WTC11 (cell line): ENCODE results near the gene CYP21A2. TPM values are rescaled to one million over a fixed set of nuclear protein-coding genes. Genes with fewer than 3 reads are reported as not detected.

Source experiments
- ATAC-seq: fragments of 200-7000 bp; cut with Tn5 transposase; 2 replicates; pipeline ENCODE4 v1.10.0; 2021; ENCODE audit warnings: mild to moderate bottlenecking, moderate library complexity
- CTCF ChIA-PET: fragments of 300-600 bp; sonication (Branson Sonifier 250); formaldehyde crosslinking; loops from one replicate; lab custom pipeline; 2021; ENCODE audit warnings: antibody characterized with exemption; lab: Charles Lee
- POLR2A ChIA-PET: fragments of 350-600 bp; sonication (Branson Sonifier 250); formaldehyde crosslinking; loops from one replicate; lab custom pipeline; 2021; ENCODE audit warnings: antibody characterized with exemption; lab: Charles Lee
- DNase-seq: peaks from one replicate; pipeline ENCODE4 v3.0.0; 2021; ENCODE audit warnings: low spot score
- H3K27ac Mint-ChIP-seq: 2 replicates; pipeline ENCODE4 v1.8.0; 2021; ENCODE audit warnings: mixed read lengths
- H3K27me3 Mint-ChIP-seq: 2 replicates; pipeline ENCODE4 v1.8.0; 2021; ENCODE audit warnings: low read depth, mild to moderate bottlenecking, moderate library complexity, mixed read lengths
- H3K36me3 Mint-ChIP-seq: 2 replicates; pipeline ENCODE4 v1.8.0; 2021; ENCODE audit warnings: mixed read lengths
- H3K4me1 Mint-ChIP-seq: 2 replicates; pipeline ENCODE4 v1.8.0; 2022; ENCODE audit warnings: mixed read lengths
- H3K4me3 Mint-ChIP-seq: 2 replicates; pipeline ENCODE4 v1.8.0; 2021; ENCODE audit warnings: mild to moderate bottlenecking, moderate library complexity, mixed read lengths
- H3K9me3 Mint-ChIP-seq: 2 replicates; pipeline ENCODE4 v1.8.0; 2021; ENCODE audit warnings: mixed read lengths
- ATF1 ChIP-seq: sonication (generic); formaldehyde crosslinking; IDR thresholded peaks from 2 replicates; pipeline ENCODE4 v1.8.1; 2023; ENCODE audit warnings: mild to moderate bottlenecking, moderate library complexity, missing genetic modification reagents
- CTCF ChIP-seq: fragments of 200-600 bp; IDR thresholded peaks from 2 replicates; pipeline ENCODE4 v1.8.0; 2022; ENCODE audit warnings: antibody characterized with exemption
- FOXP1 ChIP-seq: sonication (generic); formaldehyde crosslinking; IDR thresholded peaks from 2 replicates; pipeline ENCODE4 v1.8.0; 2022; ENCODE audit warnings: missing genetic modification reagents, mild to moderate bottlenecking, moderate library complexity, borderline replicate concordance
- GABPB1 ChIP-seq: sonication (generic); formaldehyde crosslinking; IDR thresholded peaks from 2 replicates; pipeline ENCODE4 v1.8.1; 2023; ENCODE audit warnings: mild to moderate bottlenecking, missing genetic modification reagents
- MLX ChIP-seq: sonication (generic); formaldehyde crosslinking; IDR thresholded peaks from 2 replicates; pipeline ENCODE4 v1.8.1; 2023; ENCODE audit warnings: mild to moderate bottlenecking, missing genetic modification reagents, moderate library complexity
- NR2C2 ChIP-seq: sonication (generic); formaldehyde crosslinking; IDR thresholded peaks from 2 replicates; pipeline ENCODE4 v1.8.0; 2022; ENCODE audit warnings: mild to moderate bottlenecking, missing genetic modification reagents
- NR3C1 ChIP-seq: sonication (generic); formaldehyde crosslinking; conservative IDR thresholded peaks from 2 replicates; pipeline ENCODE4 v1.8.1; 2023; ENCODE audit warnings: low read depth, mild to moderate bottlenecking, missing genetic modification reagents
- PRDM15 ChIP-seq: sonication (generic); formaldehyde crosslinking; IDR thresholded peaks from 2 replicates; pipeline ENCODE4 v1.8.0; 2022; ENCODE audit warnings: missing genetic modification reagents
- PREB ChIP-seq: sonication (generic); formaldehyde crosslinking; IDR thresholded peaks from 2 replicates; pipeline ENCODE4 v1.8.1; 2022; ENCODE audit warnings: mild to moderate bottlenecking, missing genetic modification reagents, moderate library complexity, borderline replicate concordance
- RELA ChIP-seq: sonication (generic); formaldehyde crosslinking; IDR thresholded peaks from 2 replicates; pipeline ENCODE4 v1.8.1; 2022; ENCODE audit warnings: missing genetic modification reagents, mild to moderate bottlenecking, borderline replicate concordance
- SMAD4 ChIP-seq: sonication (generic); formaldehyde crosslinking; IDR thresholded peaks from 2 replicates; pipeline ENCODE4 v1.8.0; 2022; ENCODE audit warnings: mild to moderate bottlenecking, missing genetic modification reagents
- ZNF138 ChIP-seq: sonication (generic); formaldehyde crosslinking; conservative IDR thresholded peaks from 2 replicates; pipeline ENCODE4 v1.8.1; 2022; ENCODE audit warnings: mild to moderate bottlenecking, moderate library complexity, missing genetic modification reagents
- ZNF317 ChIP-seq: sonication (generic); formaldehyde crosslinking; IDR thresholded peaks from 2 replicates; pipeline ENCODE4 v1.8.1; 2023; ENCODE audit warnings: low read depth, mild to moderate bottlenecking, moderate library complexity, missing genetic modification reagents, borderline replicate concordance
- ZNF425 ChIP-seq: fragments of 250-450 bp; sonication (Bioruptor Pico); conservative IDR thresholded peaks from 2 replicates; pipeline ENCODE4 v1.9.0; 2021; ENCODE audit warnings: mild to moderate bottlenecking
- total RNA-seq: library from RNA; stranded (reverse); gene quantifications from 3 replicates; pipeline ENCODE4 v1.2.3, GENCODE V29; 2021

CYP21A2 gene
- total RNA-seq, 1 experiment from 2014 or later, result 1.2 TPM

GRCh38 chr6:32088487-32089049 is 50.4 kb downstream of the CYP21A2 start:
- TF ChIP-seq PRDM15, result no peak
- TF ChIP-seq NR3C1, result no peak
- no peak for TF ChIP-seq MLX
- no peak for TF ChIP-seq RELA (CRISPR knock-in tag)
- no peak for TF ChIP-seq ZNF138 (CRISPR knock-in tag)
- no peak for TF ChIP-seq CTCF
- TF ChIP-seq ZNF425 (CRISPR knock-in tag), result no peak
- TF ChIP-seq ZNF317 (CRISPR knock-in tag), result no peak
- TF ChIP-seq SMAD4 (CRISPR knock-in tag), result no peak
- H3K9me3 Mint-ChIP-seq, result no peaks in the 10 kb centered on the region
- H3K27ac Mint-ChIP-seq, result no peak overlapping the region
- H3K4me1 Mint-ChIP-seq, result peaks cover 16% of the 10 kb centered on the region
- ChIA-PET CTCF (interaction anchor here (0.6 to 3.3 kb wide), 15 partner anchors 8 to 322 kb away, joined by 3 to 38 read pairs (median 6); partner anchors contain the start of genes ATF6B and EGFL8), POLR2A (no interaction called here)
- peak overlapping the region; percentile 53 for H3K4me3 Mint-ChIP-seq
- peaks cover 13% of the 10 kb centered on the region for H3K27me3 Mint-ChIP-seq
- H3K36me3 Mint-ChIP-seq, result no peaks in the 10 kb centered on the region
- ATAC-seq, result no peak
- DNase-seq, result no peak

- POLR2A ChIA-PET, result no interaction called here
- Mint-ChIP-seq H3K9me3 (no peaks in the 10 kb centered on the region), H3K36me3 (no peaks in the 10 kb centered on the region), H3K27ac (no peak overlapping the region), H3K4me3 (no peak overlapping the region), H3K4me1 (peaks cover 16% of the 10 kb centered on the region), H3K27me3 (peaks cover 13% of the 10 kb centered on the region)
- CTCF ChIA-PET, result interaction anchor here (1.0 to 3.3 kb wide), 6 partner anchors 8 to 166 kb away, joined by 3 to 38 read pairs (median 7); no protein-coding TSS in a partner anchor
- no peak for ATAC-seq
- no peak for DNase-seq
- TF ChIP-seq FOXP1 (CRISPR knock-in tag), result no peak
- TF ChIP-seq GABPB1, result no peak
- TF ChIP-seq ZNF425 (CRISPR knock-in tag), result no peak
- no peak for TF ChIP-seq ATF1 (CRISPR knock-in tag)
- no peak for TF ChIP-seq PREB (CRISPR knock-in tag)
- TF ChIP-seq NR2C2 (CRISPR knock-in tag), result no peak
- TF ChIP-seq, all 79 proteins: peak for 0
Measured at GRCh38 chr6:32089082-32089828, 51.0 kb downstream of the CYP21A2 start.
